GM18505 (cell line): ENCODE results near the gene KRTAP21-3.
"Not testable (repeated sequence)": the region's sequence is repeated elsewhere in the genome, so short reads cannot be mapped to it uniquely, and the experiment has no call there.

Experiments
- ATAC-seq: cut with Tn5 transposase; IDR thresholded peaks from one replicate; pipeline ENCODE4 v1.9.1; 2021; ENCODE audit not compliant: unreplicated experiment
- POLR2A ChIP-seq: IDR thresholded peaks from 4 replicates; pipeline ENCODE4 v1.6.1; 2011; ENCODE audit warnings: borderline replicate concordance; ENCODE audit not compliant: insufficient read depth, insufficient read length; ENCODE audit errors: extremely low read depth

Gene KRTAP21-3, protein sequence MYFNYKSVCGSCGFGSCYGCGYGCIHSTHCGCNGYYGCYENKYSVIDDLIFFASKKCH

GRCh38 chr21:30718239-30718909, at the start of gene KRTAP21-3:
Gene KRTAP21-3 (minus strand): TSS chr21:30718777. CDS start chr21:30718759, 18 bp downstream.
- peak; percentile 65 for ATAC-seq
- TF ChIP-seq POLR2A = no peak

DNA sequence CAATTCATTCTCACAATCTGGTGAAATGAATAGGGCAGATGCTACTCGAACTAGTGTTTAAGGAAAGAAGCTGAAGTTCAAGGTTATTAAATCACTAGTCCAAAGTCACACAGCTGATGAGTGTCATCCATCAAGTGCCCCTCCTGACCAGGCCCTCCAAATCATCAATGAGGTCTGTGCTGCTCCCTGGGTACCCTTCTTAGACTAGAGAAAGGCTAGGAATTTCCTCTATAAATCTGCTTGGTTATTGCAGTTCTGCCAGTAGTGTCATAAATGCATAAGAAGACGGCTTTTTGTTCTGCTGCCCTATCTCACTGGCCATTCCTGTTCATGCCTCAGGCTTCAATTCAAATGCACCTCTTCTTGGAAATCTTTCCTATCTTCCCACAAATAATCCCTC, 42.2 kb upstream of the KRTAP21-3 start:
- no peak for ATAC-seq
- TF ChIP-seq POLR2A = no peak

GRCh38 chr21:30758306-30758705, 39.7 kb upstream of the KRTAP21-3 start:
- TF ChIP-seq POLR2A = no peak
- no peak for ATAC-seq

GRCh38 chr21:30755328-30755727, 36.8 kb upstream of the KRTAP21-3 start, which contains the start of gene KRTAP21-1:
Gene KRTAP21-1 (minus strand): TSS chr21:30755428. CDS start chr21:30755378, 50 bp downstream.
- not testable (repeated sequence) for ATAC-seq

GRCh38 chr21:30747159-30747558, 28.6 kb upstream of the KRTAP21-3 start, which contains the start of gene KRTAP21-2:
Gene KRTAP21-2 (minus strand): TSS chr21:30747259. CDS start chr21:30747202, 57 bp downstream.
- no peak for TF ChIP-seq POLR2A
- ATAC-seq = no peak

DNA sequence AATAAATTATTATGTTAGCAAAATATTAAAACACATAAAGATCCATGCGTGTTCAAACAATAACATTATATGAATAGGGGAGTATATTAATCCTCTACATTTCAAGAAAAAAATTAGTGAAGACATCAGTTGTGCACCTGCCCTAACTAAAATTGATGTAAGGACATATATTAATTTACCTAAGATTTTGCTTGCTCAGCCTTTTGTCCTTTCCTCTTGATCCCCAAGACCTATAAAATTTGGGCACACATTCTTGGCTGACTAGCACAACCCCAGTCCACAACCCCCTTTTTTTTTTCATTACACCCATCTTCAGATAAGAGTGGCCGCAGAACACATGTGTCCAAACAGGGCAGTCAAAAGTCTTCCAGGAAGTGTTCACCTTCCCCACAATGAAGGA, 21.9 kb upstream of the KRTAP21-3 start:
- ATAC-seq = no peak
- no peak for TF ChIP-seq POLR2A

GRCh38 chr21:30733026-30733425, 14.4 kb upstream of the KRTAP21-3 start:
- no peak for TF ChIP-seq POLR2A
- no peak for ATAC-seq

GRCh38 chr21:30726726-30727125, 8.1 kb upstream of the KRTAP21-3 start:
- no peak for ATAC-seq
- TF ChIP-seq POLR2A = no peak

DNA sequence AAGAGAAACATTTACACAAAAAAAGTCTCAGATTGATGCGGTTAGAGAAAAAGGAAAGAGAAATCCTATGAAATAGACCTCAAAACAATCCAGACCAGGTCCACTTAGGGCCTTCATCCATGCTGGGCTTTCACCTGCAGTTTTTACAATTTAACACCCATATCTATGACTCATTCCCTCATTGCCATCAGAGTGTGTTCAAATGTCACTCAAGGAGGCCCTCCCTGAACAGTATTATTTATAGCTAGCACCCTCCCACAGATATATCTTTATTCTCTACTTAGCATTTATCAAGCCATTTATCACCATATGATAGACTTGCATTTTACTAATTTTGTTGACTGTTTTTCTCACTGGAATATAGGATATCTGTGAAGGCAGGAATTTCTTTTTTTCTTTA, 824 bp upstream of the KRTAP21-3 start:
- no peak for ATAC-seq
- no peak for TF ChIP-seq POLR2A

GRCh38 chr21:30717105-30717504, 1.5 kb downstream of the KRTAP21-3 start:
- no peak for TF ChIP-seq POLR2A
- no peak for ATAC-seq

DNA sequence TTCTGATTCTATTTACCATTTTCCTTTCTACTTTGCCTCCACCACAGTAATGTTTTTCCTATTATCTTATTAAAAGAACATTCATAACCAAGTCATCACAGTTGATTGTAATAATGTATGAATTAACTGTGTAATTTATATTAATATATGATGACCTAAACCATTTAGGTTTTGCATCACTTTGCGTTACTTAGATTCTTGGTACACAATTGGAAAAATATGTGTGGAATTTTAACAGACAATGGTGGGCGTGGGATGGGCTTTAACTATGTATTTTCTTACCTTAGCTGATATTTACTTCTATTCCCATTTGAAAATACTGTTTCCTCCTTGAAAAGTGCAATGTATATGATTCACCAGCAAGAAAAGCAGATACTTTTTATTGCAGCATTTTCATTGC, 3.6 kb downstream of the KRTAP21-3 start:
- TF ChIP-seq POLR2A = no peak
- ATAC-seq = no peak

- no peak for TF ChIP-seq POLR2A
- ATAC-seq = no peak
Observed at GRCh38 chr21:30714456-30714855, 4.1 kb downstream of the KRTAP21-3 start.

- no peak for ATAC-seq
- TF ChIP-seq POLR2A = no peak
Observed at GRCh38 chr21:30713766-30714165, 4.8 kb downstream of the KRTAP21-3 start.

DNA sequence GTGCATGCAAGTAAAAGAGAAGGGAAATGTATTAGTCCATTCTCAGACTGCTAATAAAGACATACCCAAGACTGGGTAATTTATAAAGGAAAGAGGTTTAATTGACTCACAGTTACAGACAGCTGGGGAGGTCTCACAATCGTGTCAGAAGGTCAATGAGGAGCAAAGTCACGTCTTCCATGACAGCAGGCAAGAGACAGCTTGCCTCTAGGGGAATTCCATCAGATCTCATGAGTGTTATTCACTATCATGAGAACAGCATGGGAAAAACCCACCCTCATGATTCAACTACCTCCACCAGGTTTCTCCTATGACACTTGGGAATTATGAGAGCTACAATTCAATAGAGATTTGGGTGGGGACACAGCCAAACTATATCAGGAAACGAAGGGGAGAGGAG, 8.1 kb downstream of the KRTAP21-3 start:
- no peak for TF ChIP-seq POLR2A
- no peak for ATAC-seq
